Trophoblast cell (in vitro differentiated cells and primary cell): ENCODE measurements around the gene ATP2B3.

Source experiments
- DNase-seq, 2 donors: peaks; one replicate each; pipeline ENCODE4 v3.0.0-alpha.2; 2016
- H2AFZ ChIP-seq: 2 replicates; pipeline ENCODE4 v1.6.1; 2013; ENCODE audit warnings: low read length, moderate library complexity, mild to moderate bottlenecking; ENCODE audit not compliant: insufficient read depth, poor library complexity
- H2AK5ac ChIP-seq: 2 replicates; pipeline ENCODE4 v1.6.1; 2013; ENCODE audit warnings: mild to moderate bottlenecking, low read length
- H2BK120ac ChIP-seq: 2 replicates; pipeline ENCODE4 v1.6.1; 2013; ENCODE audit warnings: low read length, mild to moderate bottlenecking, moderate library complexity; ENCODE audit not compliant: insufficient read depth, poor library complexity
- H2BK12ac ChIP-seq: 2 replicates; pipeline ENCODE4 v1.6.1; 2013; ENCODE audit warnings: mild to moderate bottlenecking, low read length, moderate library complexity
- H2BK5ac ChIP-seq: 2 replicates; pipeline ENCODE4 v1.6.1; 2013; ENCODE audit warnings: low read length, low read depth, moderate library complexity, mild to moderate bottlenecking; ENCODE audit not compliant: poor library complexity
- H3K14ac ChIP-seq: 2 replicates; pipeline ENCODE4 v1.6.1; 2013; ENCODE audit warnings: mild to moderate bottlenecking, low read length
- H3K18ac ChIP-seq: 2 replicates; pipeline ENCODE4 v1.6.1; 2013; ENCODE audit warnings: mild to moderate bottlenecking, low read length
- H3K23ac ChIP-seq: 2 replicates; pipeline ENCODE4 v1.6.1; 2013; ENCODE audit warnings: low read length
- H3K27ac ChIP-seq: 2 replicates; pipeline ENCODE4 v1.5.1; 2013; ENCODE audit warnings: low read depth, mild to moderate bottlenecking, inconsistent platforms, low read length, moderate library complexity
- H3K27me3 ChIP-seq: 2 replicates; pipeline ENCODE4 v1.6.1; 2013; ENCODE audit warnings: inconsistent platforms, mild to moderate bottlenecking, low read length, moderate library complexity; ENCODE audit not compliant: insufficient read depth
- H3K36me3 ChIP-seq, 2 experiments: 1 replicate in 1 of 2; 2 replicates in 1 of 2; pipeline ENCODE4 v1.6.1; 2013; ENCODE audit warnings: low read length in 2 of 2, mild to moderate bottlenecking in 2 of 2, moderate library complexity in 1 of 2; ENCODE audit not compliant: insufficient read depth in 2 of 2, control insufficient read depth in 1 of 2
- H3K4ac ChIP-seq: 2 replicates; pipeline ENCODE4 v1.6.1; 2013; ENCODE audit warnings: low read depth, mild to moderate bottlenecking, low read length, moderate library complexity
- H3K4me1 ChIP-seq, 2 experiments: 1 replicate in 1 of 2; 2 replicates in 1 of 2; pipeline ENCODE4 v1.6.1; 2013; ENCODE audit warnings: low read length in 2 of 2, mild to moderate bottlenecking in 2 of 2, moderate library complexity in 1 of 2; ENCODE audit not compliant: insufficient read depth in 2 of 2, control insufficient read depth in 1 of 2
- H3K4me2 ChIP-seq: 2 replicates; pipeline ENCODE4 v1.6.1; 2013; ENCODE audit warnings: inconsistent platforms, mild to moderate bottlenecking, low read length, moderate library complexity
- H3K4me3 ChIP-seq: 2 replicates; pipeline ENCODE4 v1.5.1; 2013; ENCODE audit warnings: mild to moderate bottlenecking, low read depth, low read length, inconsistent platforms
- H3K79me1 ChIP-seq: one replicate; pipeline ENCODE4 v1.6.1; 2013; ENCODE audit warnings: low read length
- H3K79me2 ChIP-seq: 2 replicates; pipeline ENCODE4 v1.6.1; 2013; ENCODE audit warnings: low read length, mild to moderate bottlenecking; ENCODE audit not compliant: control insufficient read depth, insufficient read depth, poor library complexity
- H3K9ac ChIP-seq: 2 replicates; pipeline ENCODE4 v1.6.1; 2013; ENCODE audit warnings: mild to moderate bottlenecking, low read length
- H3K9me3 ChIP-seq: 2 replicates; pipeline ENCODE4 v1.6.1; 2013; ENCODE audit warnings: low read depth, mild to moderate bottlenecking, control low read depth, inconsistent platforms, low read length; ENCODE audit not compliant: insufficient read depth
- H4K12ac ChIP-seq: 2 replicates; pipeline ENCODE4 v1.6.1; 2013; ENCODE audit warnings: low read depth, mild to moderate bottlenecking, low read length, moderate library complexity
- H4K8ac ChIP-seq: 2 replicates; pipeline ENCODE4 v1.6.1; 2013; ENCODE audit warnings: low read depth, mild to moderate bottlenecking, low read length, moderate library complexity
- H4K91ac ChIP-seq: one replicate; pipeline ENCODE4 v1.6.1; 2013; ENCODE audit warnings: low read depth, mild to moderate bottlenecking, low read length, moderate library complexity
- WGBS: extraction: QIAGEN DNeasy Blood & Tissue Kit; methylation state at CpG from one replicate; pipeline ENCODE4 v1.1.7; 2013; ENCODE audit warnings: missing lambda C conversion rate; ENCODE audit not compliant: insufficient read length, insufficient coverage; ENCODE audit errors: extremely low coverage; 5-methylcytosine and 5-hydroxymethylcytosine counted together

ATP2B3 gene

GRCh38 chrX:153509592-153509991 is 7.8 kb upstream of the ATP2B3 start:
- Histone ChIP-seq H3K27me3 (no peaks in the 10 kb centered on the region), H2AK5ac (no peak overlapping the region), H2AFZ (no peak overlapping the region), H3K4me3 (no peak overlapping the region), H4K8ac (no peak overlapping the region), H3K14ac (no peak overlapping the region), H2BK5ac (no peak overlapping the region), H3K9ac (no peak overlapping the region), H3K79me1 (no peaks in the 10 kb centered on the region), H3K79me2 (no peaks in the 10 kb centered on the region), H3K4me2 (no peak overlapping the region), H4K12ac (no peak overlapping the region), H3K4me1 (no peaks in the 10 kb centered on the region), H3K27ac (no peak overlapping the region), H3K18ac (no peak overlapping the region), H3K9me3 (no peaks in the 10 kb centered on the region), H2BK12ac (no peak overlapping the region), H4K91ac (no peak overlapping the region), H3K36me3 (no peaks in the 10 kb centered on the region), H3K4ac (no peak overlapping the region), H2BK120ac (no peak overlapping the region), H3K23ac (no peak overlapping the region)
- DNase-seq = no peak
- no CpG with 5 or more reads among the region's 14 CpGs for WGBS

GRCh38 chrX:153510383-153510782 is 7.1 kb upstream of the ATP2B3 start:
- H2BK120ac ChIP-seq = no peak overlapping the region
- H3K79me2 ChIP-seq = no peaks in the 10 kb centered on the region
- WGBS = no CpG with 5 or more reads among the region's 11 CpGs
- H3K14ac ChIP-seq = no peak overlapping the region
- DNase-seq = no peak
- no peak overlapping the region for H4K12ac ChIP-seq
- H2BK5ac ChIP-seq = no peak overlapping the region
- no peak overlapping the region for H4K8ac ChIP-seq
- H2AFZ ChIP-seq = no peak overlapping the region
- no peak overlapping the region for H2BK12ac ChIP-seq
- H3K4me1 ChIP-seq = no peaks in the 10 kb centered on the region
- H3K18ac ChIP-seq = no peak overlapping the region
- no peak overlapping the region for H3K23ac ChIP-seq
- no peak overlapping the region for H4K91ac ChIP-seq
- no peak overlapping the region for H3K4me3 ChIP-seq
- H3K4me2 ChIP-seq = no peak overlapping the region
- no peak overlapping the region for H3K4ac ChIP-seq
- no peaks in the 10 kb centered on the region for H3K27me3 ChIP-seq
- H3K36me3 ChIP-seq = no peaks in the 10 kb centered on the region
- H3K27ac ChIP-seq = no peak overlapping the region
- H3K9ac ChIP-seq = no peak overlapping the region
- no peak overlapping the region for H2AK5ac ChIP-seq
- no peaks in the 10 kb centered on the region for H3K9me3 ChIP-seq
- no peaks in the 10 kb centered on the region for H3K79me1 ChIP-seq

DNA sequence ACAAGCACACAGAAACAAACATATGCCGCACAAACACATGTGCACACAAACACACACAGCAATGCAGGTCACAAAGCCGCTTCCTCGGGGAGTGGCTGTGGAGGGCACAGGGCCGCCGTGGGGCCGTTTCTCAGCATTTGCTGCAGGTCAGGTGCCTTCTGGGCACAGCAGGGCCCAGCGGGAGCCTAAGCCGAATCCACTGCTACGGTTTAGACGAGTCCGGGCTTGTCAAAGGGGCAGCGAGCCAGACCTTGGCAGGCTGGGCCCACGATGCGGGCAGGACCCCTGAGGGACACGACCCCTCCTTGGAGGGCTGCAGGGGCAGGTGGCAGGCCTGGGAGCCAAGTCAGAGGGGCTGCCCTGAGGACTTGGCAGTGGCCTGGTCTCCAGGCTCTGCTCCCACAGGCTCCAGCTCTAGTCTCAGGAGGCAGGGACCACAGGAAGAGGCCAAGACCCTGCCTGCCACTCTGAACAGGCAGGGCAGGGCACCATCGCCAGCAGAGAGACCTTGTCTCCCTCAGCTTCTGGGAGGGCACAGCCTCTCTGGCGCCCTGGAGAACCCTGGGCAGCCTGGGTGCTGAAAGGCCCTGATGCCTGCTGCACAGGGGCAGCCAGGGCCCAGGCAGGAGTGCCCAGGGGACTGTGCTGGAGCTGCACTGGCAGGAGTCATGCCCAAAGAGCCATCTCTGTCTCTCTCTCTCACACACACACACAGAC is 5.5 kb upstream of the ATP2B3 start:
- Histone ChIP-seq H3K79me2 (no peaks in the 10 kb centered on the region), H3K4ac (no peak overlapping the region), H3K9me3 (peaks cover 2% of the 10 kb centered on the region), H2AFZ (no peak overlapping the region), H3K4me1 (no peaks in the 10 kb centered on the region), H3K27ac (no peak overlapping the region), H2BK120ac (no peak overlapping the region), H3K23ac (no peak overlapping the region), H3K4me2 (no peak overlapping the region), H3K27me3 (no peaks in the 10 kb centered on the region), H3K9ac (no peak overlapping the region), H3K18ac (no peak overlapping the region), H4K8ac (no peak overlapping the region), H2AK5ac (no peak overlapping the region), H2BK5ac (no peak overlapping the region), H4K91ac (no peak overlapping the region), H3K4me3 (no peak overlapping the region), H3K14ac (no peak overlapping the region), H3K36me3 (no peaks in the 10 kb centered on the region), H4K12ac (no peak overlapping the region), H2BK12ac (no peak overlapping the region), H3K79me1 (no peaks in the 10 kb centered on the region)
- no CpG with 5 or more reads among the region's 17 CpGs for WGBS
- no peak for DNase-seq

DNA sequence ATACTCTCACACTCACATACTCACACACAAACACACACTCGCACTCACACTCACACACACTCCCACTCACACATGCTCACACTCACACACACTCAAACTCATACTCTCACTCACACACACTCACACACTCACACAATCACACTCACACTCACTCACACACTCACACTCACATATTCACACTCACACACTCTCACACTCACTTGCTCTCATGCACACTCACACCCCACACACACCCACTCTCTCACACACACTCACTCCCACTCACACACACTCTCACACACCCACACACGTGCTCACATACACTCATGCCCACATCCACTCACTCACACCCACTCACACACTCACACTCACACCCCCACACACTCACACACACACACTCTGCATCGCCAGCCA is 4.9 kb upstream of the ATP2B3 start:
- H2BK12ac ChIP-seq = no peak overlapping the region
- no peaks in the 10 kb centered on the region for H3K79me2 ChIP-seq
- no peak overlapping the region for H4K91ac ChIP-seq
- H4K12ac ChIP-seq = no peak overlapping the region
- no peak overlapping the region for H2AFZ ChIP-seq
- no peak overlapping the region for H3K23ac ChIP-seq
- no peak for DNase-seq
- H3K36me3 ChIP-seq = no peaks in the 10 kb centered on the region
- no peak overlapping the region for H3K4ac ChIP-seq
- H4K8ac ChIP-seq = no peak overlapping the region
- H2BK5ac ChIP-seq = no peak overlapping the region
- peaks cover 2% of the 10 kb centered on the region for H3K9me3 ChIP-seq
- H3K14ac ChIP-seq = no peak overlapping the region
- no peaks in the 10 kb centered on the region for H3K27me3 ChIP-seq
- no peak overlapping the region for H2AK5ac ChIP-seq
- H3K79me1 ChIP-seq = no peaks in the 10 kb centered on the region
- H3K4me2 ChIP-seq = no peak overlapping the region
- no peak overlapping the region for H2BK120ac ChIP-seq
- no peak overlapping the region for H3K27ac ChIP-seq
- WGBS = 100% methylated on average over 1 of the region's 3 CpGs
- H3K9ac ChIP-seq = no peak overlapping the region
- H3K18ac ChIP-seq = no peak overlapping the region
- H3K4me1 ChIP-seq = no peaks in the 10 kb centered on the region
- no peak overlapping the region for H3K4me3 ChIP-seq
